Vagina (tissue), 2 donors: ENCODE results near the gene BCAS1. TPM values are rescaled to one million over a fixed set of nuclear protein-coding genes. Genes with fewer than 3 reads are reported as not detected.

Experiments used
- DNase-seq, 2 donors: peaks; one replicate each; pipeline ENCODE4 v3.0.0-alpha.2; 2017; ENCODE audit errors: extremely low spot score in 2 of 2
- H3K27ac ChIP-seq: fragments of 200-600 bp; sonication (generic); one replicate; pipeline ENCODE4 v1.5.1; 2019
- H3K27me3 ChIP-seq: fragments of 200-600 bp; sonication (generic); one replicate; pipeline ENCODE4 v1.5.1; 2019
- H3K36me3 ChIP-seq, 2 donors: fragments of 200-600 bp; sonication (generic); one replicate each; pipeline ENCODE4 v1.5.1; 2017 to 2019
- H3K4me1 ChIP-seq: fragments of 200-600 bp; sonication (generic); one replicate; pipeline ENCODE4 v1.5.1; 2019
- H3K4me3 ChIP-seq, 2 donors: fragments of 200-600 bp; sonication (generic); 1 replicate in 1 of 2; 2 replicates in 1 of 2; pipeline ENCODE4 v1.5.1; 2016 to 2019
- H3K9me3 ChIP-seq: fragments of 200-600 bp; sonication (generic); one replicate; pipeline ENCODE4 v1.5.1; 2019
- POLR2A ChIP-seq, 2 donors: fragments of 450-650 bp; IDR thresholded peaks; one replicate each; pipeline ENCODE4 v1.6.1; 2017; ENCODE audit warnings: antibody characterized with exemption in 2 of 2, mild to moderate bottlenecking in 2 of 2, moderate library complexity in 2 of 2
- POLR2AphosphoS5 ChIP-seq, 2 donors: sonication (generic); formaldehyde crosslinking; IDR thresholded peaks; one replicate each; pipeline ENCODE4 v1.9.0; 2017; ENCODE audit warnings: antibody characterized with exemption in 2 of 2, mild to moderate bottlenecking in 2 of 2, low read depth in 1 of 2; ENCODE audit not compliant: insufficient read depth in 1 of 2
- intact Hi-C: fragments of 100-400 bp; cut with DNase I; formaldehyde crosslinking; loops from one replicate; pipeline ENCODE4 v1.15.1; 2023
- total RNA-seq: library from RNA; depleted of rRNA; stranded (reverse); fragments of >200 nt; gene quantifications from one replicate; pipeline ENCODE4 v1.2.3, GENCODE V29; 2016
- TF ChIP-seq, protein P1 (sequence below), 3 experiments: fragments of 450-650 bp in 2 of 3; fragments of 200-600 bp in 1 of 3; sonication (generic) in 1 of 3; IDR thresholded peaks; one replicate each; pipeline ENCODE4 v1.5.1; 2017 to 2019; ENCODE audit warnings: antibody characterized with exemption in 3 of 3, mild to moderate bottlenecking in 2 of 3, moderate library complexity in 2 of 3

The BCAS1 gene
- total RNA-seq, 1 donor from 2014 or later, result 2.7 TPM

DNA sequence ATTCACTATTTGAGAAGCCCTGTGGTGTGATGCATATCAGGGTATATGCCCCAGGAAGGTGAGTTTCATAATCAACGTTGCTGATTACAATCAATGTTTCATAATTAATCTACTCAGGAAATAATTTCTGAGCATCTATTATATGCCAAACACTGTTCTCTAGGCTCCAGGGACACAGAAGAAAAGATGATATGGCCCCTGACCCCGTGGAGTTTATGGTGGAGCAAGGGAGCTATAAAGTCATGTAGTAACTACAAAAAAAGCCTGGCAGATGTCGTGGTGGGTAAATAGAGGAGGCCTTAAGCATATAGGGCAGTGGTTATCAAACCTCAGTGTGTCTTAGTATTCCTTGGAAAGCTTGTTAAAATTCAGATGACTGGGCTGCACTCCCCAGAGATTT lies 40.1 kb upstream of the BCAS1 start:
- DNase-seq, result no peak
- intact Hi-C loops, result no loop called here
- Histone ChIP-seq H3K36me3 (no peaks in the 10 kb centered on the region), H3K4me3 (no peak overlapping the region), H3K27ac (no peak overlapping the region), H3K4me1 (peaks cover 6% of the 10 kb centered on the region), H3K27me3 (no peaks in the 10 kb centered on the region), H3K9me3 (no peaks in the 10 kb centered on the region)
- no peak for TF ChIP-seq POLR2AphosphoS5 (IDR thresholded peaks at IDR 0.05; ENCODE audit: insufficient read depth in 1 of 2, low read depth in 1 of 2)
- TF ChIP-seq POLR2A (IDR thresholded peaks at IDR 0.05), result no peak
- TF ChIP-seq, protein P1, sequence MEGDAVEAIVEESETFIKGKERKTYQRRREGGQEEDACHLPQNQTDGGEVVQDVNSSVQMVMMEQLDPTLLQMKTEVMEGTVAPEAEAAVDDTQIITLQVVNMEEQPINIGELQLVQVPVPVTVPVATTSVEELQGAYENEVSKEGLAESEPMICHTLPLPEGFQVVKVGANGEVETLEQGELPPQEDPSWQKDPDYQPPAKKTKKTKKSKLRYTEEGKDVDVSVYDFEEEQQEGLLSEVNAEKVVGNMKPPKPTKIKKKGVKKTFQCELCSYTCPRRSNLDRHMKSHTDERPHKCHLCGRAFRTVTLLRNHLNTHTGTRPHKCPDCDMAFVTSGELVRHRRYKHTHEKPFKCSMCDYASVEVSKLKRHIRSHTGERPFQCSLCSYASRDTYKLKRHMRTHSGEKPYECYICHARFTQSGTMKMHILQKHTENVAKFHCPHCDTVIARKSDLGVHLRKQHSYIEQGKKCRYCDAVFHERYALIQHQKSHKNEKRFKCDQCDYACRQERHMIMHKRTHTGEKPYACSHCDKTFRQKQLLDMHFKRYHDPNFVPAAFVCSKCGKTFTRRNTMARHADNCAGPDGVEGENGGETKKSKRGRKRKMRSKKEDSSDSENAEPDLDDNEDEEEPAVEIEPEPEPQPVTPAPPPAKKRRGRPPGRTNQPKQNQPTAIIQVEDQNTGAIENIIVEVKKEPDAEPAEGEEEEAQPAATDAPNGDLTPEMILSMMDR (IDR thresholded peaks at IDR 0.05), result no peak

DNA sequence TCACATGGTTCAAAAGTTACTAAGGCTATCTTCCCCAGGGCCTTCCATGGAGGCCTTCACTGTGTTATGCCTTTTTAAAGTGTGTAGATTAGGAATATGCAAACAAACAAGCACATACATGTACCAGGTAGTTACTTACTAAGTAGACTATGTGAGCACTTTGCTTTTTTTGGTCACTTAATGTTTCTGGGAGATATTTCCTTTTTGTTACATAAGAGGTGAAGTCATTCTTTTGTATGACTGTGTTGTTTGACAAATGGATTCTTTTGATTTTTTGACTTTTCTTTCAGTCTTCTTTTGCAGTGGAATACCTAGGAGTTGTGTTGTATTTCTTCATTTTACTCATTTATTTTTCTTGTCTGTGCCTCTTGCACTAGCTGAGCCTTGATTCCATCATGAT lies 39.6 kb upstream of the BCAS1 start:
- no peak overlapping the region for H3K27ac ChIP-seq
- peaks cover 6% of the 10 kb centered on the region for H3K4me1 ChIP-seq
- intact Hi-C loops, result no loop called here
- H3K4me3 ChIP-seq, result no peak overlapping the region
- H3K36me3 ChIP-seq, result no peaks in the 10 kb centered on the region
- no peak for DNase-seq
- no peaks in the 10 kb centered on the region for H3K27me3 ChIP-seq
- TF ChIP-seq POLR2AphosphoS5 (IDR thresholded peaks at IDR 0.05; ENCODE audit: insufficient read depth in 1 of 2, low read depth in 1 of 2) (no peak), POLR2A (IDR thresholded peaks at IDR 0.05) (no peak)
- TF ChIP-seq, protein P1 (IDR thresholded peaks at IDR 0.05), result no peak
- H3K9me3 ChIP-seq, result no peaks in the 10 kb centered on the region

DNA sequence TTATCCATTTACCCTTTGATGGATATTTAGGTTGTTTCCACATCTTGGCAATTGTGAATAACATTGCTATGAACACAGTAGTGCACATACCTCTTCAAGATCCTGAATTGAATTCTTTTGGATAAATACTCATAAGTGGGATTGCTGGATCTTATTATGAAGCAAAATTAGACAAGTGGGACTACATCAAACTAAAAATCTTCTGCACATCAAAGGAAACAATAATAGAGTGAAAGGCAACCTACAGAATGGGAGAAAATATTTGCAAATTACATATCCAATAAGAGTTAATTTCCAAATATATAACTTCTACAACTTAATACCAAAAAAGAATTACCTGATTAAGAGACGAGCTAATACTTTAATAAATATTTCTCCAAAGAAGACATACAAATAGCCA lies 38.4 kb upstream of the BCAS1 start:
- H3K4me3 ChIP-seq, result no peak overlapping the region
- H3K9me3 ChIP-seq, result no peaks in the 10 kb centered on the region
- H3K27me3 ChIP-seq, result no peaks in the 10 kb centered on the region
- intact Hi-C loops, result loop anchor here (10.0 kb wide), 1 partner anchor 86 kb away; no protein-coding TSS in a partner anchor
- TF ChIP-seq, protein P1 (IDR thresholded peaks at IDR 0.05), result no peak
- TF ChIP-seq POLR2AphosphoS5 (IDR thresholded peaks at IDR 0.05; ENCODE audit: insufficient read depth in 1 of 2, low read depth in 1 of 2), result no peak
- no peak for TF ChIP-seq POLR2A (IDR thresholded peaks at IDR 0.05)
- H3K36me3 ChIP-seq, result no peaks in the 10 kb centered on the region
- no peak for DNase-seq
- peaks cover 6% of the 10 kb centered on the region for H3K4me1 ChIP-seq
- H3K27ac ChIP-seq, result no peak overlapping the region

DNA sequence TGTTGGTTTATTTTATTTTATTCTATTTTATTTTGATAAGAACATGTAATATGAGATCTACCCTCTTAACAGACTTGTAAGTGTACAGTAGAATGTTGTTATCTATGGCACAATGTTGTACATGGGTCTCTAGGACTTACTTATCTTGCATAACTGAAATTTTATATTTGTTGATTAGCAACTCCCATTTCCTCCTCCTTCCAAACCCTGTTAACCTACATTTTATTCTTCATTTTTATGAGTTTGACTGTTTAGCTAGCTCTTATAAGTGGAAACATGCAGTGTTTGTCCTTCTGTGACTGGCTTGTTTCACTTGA lies 37.9 kb upstream of the BCAS1 start:
- TF ChIP-seq POLR2A (IDR thresholded peaks at IDR 0.05), result no peak
- TF ChIP-seq, protein P1 (IDR thresholded peaks at IDR 0.05), result no peak
- no peak for TF ChIP-seq POLR2AphosphoS5 (IDR thresholded peaks at IDR 0.05; ENCODE audit: insufficient read depth in 1 of 2, low read depth in 1 of 2)
- intact Hi-C loops, result loop anchor here (10.0 kb wide), 1 partner anchor 87 kb away; no protein-coding TSS in a partner anchor
- no peaks in the 10 kb centered on the region for H3K9me3 ChIP-seq
- no peaks in the 10 kb centered on the region for H3K27me3 ChIP-seq
- H3K4me1 ChIP-seq, result peaks cover 6% of the 10 kb centered on the region
- H3K36me3 ChIP-seq, result no peaks in the 10 kb centered on the region
- DNase-seq, result no peak
- H3K27ac ChIP-seq, result no peak overlapping the region
- no peak overlapping the region for H3K4me3 ChIP-seq

DNA sequence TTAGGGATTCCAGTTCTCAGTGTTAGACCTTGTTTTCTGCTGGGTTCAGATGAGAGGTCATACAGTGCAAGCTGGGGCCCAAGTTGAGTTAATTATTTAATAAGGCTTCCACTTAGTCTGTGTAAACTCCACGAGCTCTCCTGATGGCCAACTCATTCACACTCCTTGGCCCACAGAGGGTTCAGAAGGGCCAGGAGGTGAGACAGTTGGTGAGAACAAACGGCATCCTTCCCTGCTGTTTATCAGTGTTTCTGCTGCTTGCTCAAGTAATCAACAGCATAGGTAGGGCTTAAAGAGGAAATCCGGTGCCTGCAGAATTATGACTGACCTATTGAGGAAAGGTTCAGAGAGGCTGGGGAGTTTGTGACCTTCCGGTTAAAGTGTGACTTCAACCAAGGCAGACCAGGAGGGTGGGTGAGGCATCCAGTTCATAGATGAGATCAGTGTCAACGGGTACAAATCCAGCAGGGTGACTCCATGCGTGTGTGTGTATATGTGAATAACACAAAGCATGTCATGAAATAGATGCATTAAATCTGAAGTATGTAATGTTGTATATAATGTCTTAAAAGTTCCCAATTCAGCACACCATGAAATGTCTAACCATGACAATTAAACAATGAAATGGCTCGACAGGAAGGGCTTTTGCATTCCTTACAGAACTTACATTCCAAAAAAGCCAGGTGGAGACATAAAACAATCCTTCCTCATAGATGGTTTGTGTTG lies 37.4 kb upstream of the BCAS1 start:
- TF ChIP-seq POLR2AphosphoS5 (IDR thresholded peaks at IDR 0.05; ENCODE audit: insufficient read depth in 1 of 2, low read depth in 1 of 2), result no peak
- TF ChIP-seq POLR2A (IDR thresholded peaks at IDR 0.05), result no peak
- TF ChIP-seq, protein P1 (IDR thresholded peaks at IDR 0.05), result no peak
- no peak overlapping the region for H3K27ac ChIP-seq
- intact Hi-C loops, result loop anchor here (10.0 kb wide), 1 partner anchor 87 kb away; no protein-coding TSS in a partner anchor
- no peaks in the 10 kb centered on the region for H3K36me3 ChIP-seq
- no peak for DNase-seq
- H3K4me3 ChIP-seq, result no peak overlapping the region
- H3K9me3 ChIP-seq, result no peaks in the 10 kb centered on the region
- peaks cover 6% of the 10 kb centered on the region for H3K4me1 ChIP-seq
- no peaks in the 10 kb centered on the region for H3K27me3 ChIP-seq
